GM21737 (cell line): ENCODE results near the gene RGL2.
A peak's percentile ranks its signal among the peaks of the same experiment; 100 is the strongest.
"Not testable (repeated sequence)": the region's sequence is repeated elsewhere in the genome, so short reads cannot be mapped to it uniquely, and the experiment has no call there.

Experiments
- ATAC-seq: cut with Tn5 transposase; IDR thresholded peaks from one replicate; pipeline ENCODE4 v1.9.1; 2021; ENCODE audit warnings: mild to moderate bottlenecking, moderate library complexity; ENCODE audit not compliant: unreplicated experiment

RGL2 gene

GRCh38 chr6:33294086-33294823 lies 4.5 kb downstream of the RGL2 start:
- ATAC-seq = no peak

GRCh38 chr6:33292996-33293682 lies 5.6 kb downstream of the RGL2 start:
- ATAC-seq = no peak

- no peak for ATAC-seq
Measured at GRCh38 chr6:33290459-33290858, 8.3 kb downstream of the RGL2 start.

GRCh38 chr6:33289784-33290315 lies 8.9 kb downstream of the RGL2 start:
- no peak for ATAC-seq

- ATAC-seq = peak; percentile 63
Measured at GRCh38 chr6:33288921-33289783, 9.6 kb downstream of the RGL2 start, which contains the start of the genes PFDN6 and WDR46. TSS of gene PFDN6 (plus strand) at chr6:33289601. CDS start at chr6:33289857, 256 bp downstream. TSS of gene WDR46 (minus strand) at chr6:33289239. CDS start at chr6:33289170, 69 bp downstream.

GRCh38 chr6:33288141-33288920 lies 10.4 kb downstream of the RGL2 start:
- ATAC-seq = no peak

GRCh38 chr6:33286946-33287914 lies 11.5 kb downstream of the RGL2 start:
- ATAC-seq = no peak

- ATAC-seq = not testable (repeated sequence)
Measured at GRCh38 chr6:33285214-33285613, 13.5 kb downstream of the RGL2 start.

GRCh38 chr6:33280539-33280938 lies 18.2 kb downstream of the RGL2 start:
- ATAC-seq = no peak

- no peak for ATAC-seq
Measured at GRCh38 chr6:33279971-33280511, 18.7 kb downstream of the RGL2 start.

- ATAC-seq = no peak
Measured at GRCh38 chr6:33279257-33279695, 19.5 kb downstream of the RGL2 start.

GRCh38 chr6:33278810-33279209 lies 19.9 kb downstream of the RGL2 start:
- ATAC-seq = no peak

- no peak for ATAC-seq
Measured at GRCh38 chr6:33278392-33278741, 20.4 kb downstream of the RGL2 start.

- peak; percentile 1 for ATAC-seq
Measured at GRCh38 chr6:33277663-33278391, 20.9 kb downstream of the RGL2 start.

- ATAC-seq = peak; percentile 44
Measured at GRCh38 chr6:33276864-33277662, 21.7 kb downstream of the RGL2 start, which contains the start of gene B3GALT4. TSS of gene B3GALT4 (plus strand) at chr6:33277123. CDS start at chr6:33277420, 297 bp downstream.

GRCh38 chr6:33276581-33276863 lies 22.2 kb downstream of the RGL2 start:
- no peak for ATAC-seq

GRCh38 chr6:33275795-33276580 lies 22.8 kb downstream of the RGL2 start:
- ATAC-seq = not testable (repeated sequence)
